Measurements from ENCODE around the gene ZNF672. TPM values are rescaled to one million over a fixed set of nuclear protein-coding genes. Genes with fewer than 3 reads are reported as not detected.

The ZNF672 gene
- total RNA-seq: 15.3 and 18.0 TPM in 2 replicates

DNA sequence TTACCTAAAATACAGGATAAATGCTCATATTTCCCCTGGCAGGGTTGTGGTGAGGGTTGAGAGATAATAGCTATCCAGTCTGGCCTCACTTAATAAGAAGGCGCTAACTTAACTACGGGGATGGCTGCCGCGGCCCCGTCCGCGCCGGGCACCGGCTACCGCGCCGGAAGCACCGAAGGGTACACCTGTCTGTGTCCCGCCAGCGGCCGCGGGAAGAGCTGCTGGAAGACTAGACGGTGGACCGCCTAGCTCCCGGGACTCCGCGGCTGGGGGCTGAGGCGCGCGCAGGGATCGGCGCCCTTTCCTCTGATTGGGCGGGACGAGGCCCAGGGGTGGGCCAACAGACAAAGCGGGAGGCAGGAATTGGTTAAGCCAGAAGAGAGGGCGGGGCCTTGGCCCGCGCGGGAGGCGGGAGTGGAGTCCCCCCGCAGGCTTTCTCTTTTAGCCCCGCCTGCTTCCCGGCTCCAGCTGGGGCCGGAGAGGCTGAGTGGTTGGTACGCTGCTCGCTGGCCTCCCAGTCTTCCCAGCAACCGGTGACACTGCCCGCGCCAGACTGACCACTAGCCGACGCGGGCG is at the start of gene ZNF672:
TSS of gene ZNF672 (plus strand) at position 444 of the 576 bp plus-strand sequence. CDS start 9,051 bp downstream, outside the sequence.

DNA sequence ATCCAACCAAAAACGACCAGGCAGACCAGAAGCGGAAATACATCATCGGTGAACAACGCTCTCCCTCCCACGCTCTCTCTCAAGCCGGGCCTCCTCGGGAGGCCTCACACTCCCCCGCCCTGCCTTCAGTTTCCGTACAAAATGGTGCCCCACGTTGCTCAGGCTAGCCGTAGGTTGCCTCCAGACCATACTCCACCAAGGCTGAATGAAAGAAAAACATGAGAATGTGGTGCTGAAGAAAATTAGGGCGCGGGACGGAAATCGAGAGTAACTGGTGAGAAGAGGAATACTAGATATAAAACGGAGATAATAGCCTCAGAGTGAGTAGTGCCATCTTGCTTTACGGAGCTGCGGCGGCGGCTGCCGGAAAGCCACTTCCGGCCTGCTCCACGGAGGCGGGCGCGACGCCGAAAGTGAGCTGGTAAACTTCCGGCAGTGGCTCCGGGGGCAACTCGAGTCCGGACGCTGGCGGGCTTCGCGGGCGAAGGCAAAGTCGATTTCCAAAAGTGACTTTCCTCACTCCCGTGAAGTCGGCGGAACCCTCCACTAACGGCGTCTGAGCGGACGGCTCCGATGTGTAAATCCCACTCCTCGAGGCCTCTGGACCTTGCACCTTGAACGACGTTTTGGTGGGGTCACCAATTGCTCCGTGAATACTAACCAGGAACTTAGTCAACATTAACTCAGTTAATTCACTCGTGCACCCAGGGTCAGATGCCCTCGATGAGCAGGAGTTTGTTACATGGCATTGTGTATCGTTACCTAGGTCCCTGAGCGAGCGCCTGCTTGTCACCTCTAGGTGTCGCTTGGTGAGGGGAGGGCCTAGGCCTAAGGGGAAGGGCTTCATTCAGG is 11.9 kb upstream of the ZNF672 start, which contains the start of gene SH3BP5L:
TSS of gene SH3BP5L (minus strand) at position 7 of the 852 bp plus-strand sequence. CDS start 980 bp downstream, outside the sequence.

DNA sequence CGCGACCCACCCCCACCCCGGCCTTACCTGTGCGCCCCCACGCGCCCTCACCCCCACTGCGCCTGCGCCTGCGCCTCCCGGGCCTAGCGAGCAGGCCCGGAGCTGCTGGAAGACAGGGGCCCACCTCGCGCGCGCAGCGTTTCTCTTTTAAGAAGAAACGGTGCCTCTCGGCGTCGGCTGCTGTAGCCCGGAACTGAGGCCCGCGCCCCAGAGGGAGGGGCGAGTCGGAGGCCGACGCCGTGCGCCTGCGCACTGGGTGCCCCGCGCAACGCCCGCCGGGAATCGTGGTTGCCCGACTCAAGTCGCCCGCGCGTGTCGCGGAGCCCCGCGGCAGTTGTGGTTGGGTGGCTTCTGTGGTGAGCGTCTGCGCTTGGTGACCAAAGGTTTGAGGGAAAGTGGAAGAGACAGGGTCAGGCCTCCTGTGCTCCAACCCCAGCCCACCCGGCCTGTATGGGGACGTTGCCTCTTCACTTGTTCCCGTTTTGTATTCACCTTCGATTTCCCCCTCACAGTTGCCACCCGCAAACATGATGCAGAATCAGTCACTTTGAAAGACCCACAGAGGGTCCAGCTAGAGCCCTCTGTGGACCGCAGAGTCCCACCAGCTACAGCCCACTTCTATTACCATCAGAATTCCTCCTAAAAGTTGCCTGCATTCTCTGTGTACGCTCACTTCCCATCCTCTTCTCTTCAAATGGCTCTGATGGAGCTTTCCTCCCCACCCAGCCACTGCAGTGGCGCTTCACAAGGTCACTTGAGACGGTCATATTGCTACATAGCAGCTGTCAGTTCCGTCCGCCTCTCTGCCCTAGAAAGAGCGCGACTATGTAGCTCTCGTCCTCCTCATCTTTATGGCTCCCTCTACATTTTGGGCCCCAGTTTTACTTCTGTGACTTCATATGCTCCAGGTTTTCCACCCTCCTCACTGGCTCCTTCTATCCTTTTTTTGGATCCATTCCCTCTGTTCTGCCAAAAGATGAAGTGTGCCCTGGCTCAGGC is 21.2 kb downstream of the ZNF672 start, which contains the start of gene ZNF692:
TSS of gene ZNF692 (minus strand) at position 195 of the 999 bp plus-strand sequence. CDS start 776 bp downstream, outside the sequence.

Other genes starting within 250 kb of the ZNF672 start
- not detected in 2 replicates for gene OR2T10, start 240.5 kb upstream of the ZNF672 start, total RNA-seq
- gene OR2T11, start 203.1 kb upstream of the ZNF672 start, total RNA-seq: not detected in 2 replicates
- gene OR2T35, start 192.9 kb upstream of the ZNF672 start, total RNA-seq: not detected in 2 replicates
- not detected in 2 replicates for gene OR2T27, start 182.7 kb upstream of the ZNF672 start, total RNA-seq
- not detected in 2 replicates for gene OR14I1, start 135.5 kb upstream of the ZNF672 start, total RNA-seq
- not detected in 2 replicates for gene LYPD8, start 82.5 kb upstream of the ZNF672 start, total RNA-seq
- gene SH3BP5L, start 12.3 kb upstream of the ZNF672 start, total RNA-seq: 18.3 and 19.3 TPM in 2 replicates
- gene ZNF692, start 20.9 kb downstream of the ZNF672 start, total RNA-seq: 14.4 and 18.8 TPM in 2 replicates
- gene PGBD2, start 68.0 kb downstream of the ZNF672 start, total RNA-seq: 3.1 and 4.4 TPM in 2 replicates